Endothelial cell of hepatic sinusoid (primary cell): ENCODE data around the gene CUL4B.
"Not testable (repeated sequence)": the region's sequence is repeated elsewhere in the genome, so short reads cannot be mapped to it uniquely, and the experiment has no call there.

Experiments
- in situ Hi-C: cut with HindIII; loops from 2 replicates; pipeline ENCODE4 v1.10.0; 2017; ENCODE audit warnings: low sequenced_read_pairs

Gene CUL4B

DNA sequence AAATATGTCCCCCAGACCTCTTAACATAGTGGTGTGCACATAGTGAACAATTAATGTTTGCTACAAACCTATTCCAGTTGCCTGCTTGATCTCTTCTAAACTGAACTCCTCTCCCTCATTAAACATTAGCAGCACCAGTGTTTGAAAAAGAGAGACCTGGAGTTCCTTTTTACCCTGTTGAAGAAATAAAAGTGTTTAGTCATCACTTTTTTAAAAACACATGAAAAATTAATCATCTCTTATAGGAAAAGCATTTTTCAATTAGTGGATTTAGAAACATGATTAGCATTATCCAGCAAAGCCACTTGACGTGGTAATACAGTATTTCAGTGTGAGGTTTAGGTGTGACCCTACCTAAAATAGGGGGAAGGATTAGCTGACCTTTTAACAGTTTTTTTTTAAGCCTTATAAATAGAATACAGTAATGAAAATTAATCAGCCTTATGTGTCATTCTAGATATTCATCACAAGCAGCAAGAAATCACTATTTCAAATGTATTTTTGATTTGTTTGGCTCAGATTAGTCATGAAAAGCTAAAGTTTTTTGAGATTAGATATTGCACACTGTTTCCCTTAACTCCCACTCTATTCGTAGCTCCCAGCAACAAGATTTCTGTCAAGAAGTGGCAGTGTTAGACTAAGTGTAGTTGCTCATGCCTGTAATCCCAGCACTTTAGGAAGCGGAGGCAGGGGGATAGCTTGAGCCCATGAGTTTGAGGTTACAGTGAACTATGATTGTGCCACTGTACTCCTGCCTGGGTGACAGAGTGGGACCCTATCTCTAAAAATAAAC, 26.2 kb downstream of the CUL4B start:
- in situ Hi-C loops = no loop called here

DNA sequence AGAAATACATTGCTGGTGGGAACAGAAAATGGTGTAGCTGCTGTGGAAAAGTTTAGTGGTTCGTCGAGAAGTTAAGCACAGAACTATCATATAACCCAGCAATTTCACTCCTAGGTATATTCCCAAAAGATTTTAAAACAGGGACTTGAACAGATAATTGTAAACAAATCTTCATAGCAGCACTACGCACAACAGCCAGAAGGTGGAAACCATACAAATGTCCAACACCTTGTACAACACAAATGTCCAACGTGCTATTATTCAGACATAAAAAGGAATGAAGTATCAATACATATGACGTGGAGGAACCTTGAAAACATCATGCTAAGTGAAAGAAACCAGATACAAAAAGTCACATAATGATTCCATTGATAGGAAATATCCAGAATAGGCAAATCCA, 37.9 kb downstream of the CUL4B start:
- in situ Hi-C loops = no loop called here

DNA sequence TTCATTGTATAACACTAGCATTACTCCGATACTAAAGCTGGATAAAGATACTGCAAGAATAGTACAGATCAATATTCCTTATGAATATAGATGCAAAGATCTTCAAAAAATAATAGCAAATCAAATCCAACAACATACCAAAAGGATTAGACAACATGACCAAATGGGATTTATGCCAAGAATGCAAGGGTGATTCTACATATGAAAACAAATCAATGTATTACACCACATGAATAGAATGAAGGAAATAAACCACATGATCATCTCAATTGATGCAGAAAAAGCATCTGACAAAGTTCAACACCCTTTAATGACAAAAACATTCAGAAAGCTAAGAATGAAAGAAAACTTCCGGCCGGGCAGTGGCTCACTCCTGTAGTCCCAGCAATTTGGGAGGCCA, 42.8 kb downstream of the CUL4B start:
- in situ Hi-C loops = no loop called here

DNA sequence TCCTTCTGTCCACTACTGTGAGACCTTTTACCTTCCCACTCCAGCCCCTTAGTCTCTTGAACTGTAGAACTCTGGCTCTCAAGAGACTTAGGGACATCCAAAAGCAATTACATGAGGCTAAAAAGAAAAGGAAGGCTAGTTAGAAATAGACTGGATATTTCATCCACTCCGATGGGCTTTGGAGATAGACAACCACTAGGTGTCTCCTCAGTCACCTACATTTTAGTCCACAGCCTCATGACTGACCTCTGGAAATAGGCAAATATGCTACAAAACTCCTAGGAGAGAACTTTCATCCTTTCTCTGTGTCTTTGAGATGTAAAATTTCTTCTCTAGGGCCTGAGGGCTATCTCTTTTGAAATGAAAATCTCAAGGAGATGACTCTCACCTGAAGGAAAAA, 46.5 kb downstream of the CUL4B start:
- in situ Hi-C loops = no loop called here

DNA sequence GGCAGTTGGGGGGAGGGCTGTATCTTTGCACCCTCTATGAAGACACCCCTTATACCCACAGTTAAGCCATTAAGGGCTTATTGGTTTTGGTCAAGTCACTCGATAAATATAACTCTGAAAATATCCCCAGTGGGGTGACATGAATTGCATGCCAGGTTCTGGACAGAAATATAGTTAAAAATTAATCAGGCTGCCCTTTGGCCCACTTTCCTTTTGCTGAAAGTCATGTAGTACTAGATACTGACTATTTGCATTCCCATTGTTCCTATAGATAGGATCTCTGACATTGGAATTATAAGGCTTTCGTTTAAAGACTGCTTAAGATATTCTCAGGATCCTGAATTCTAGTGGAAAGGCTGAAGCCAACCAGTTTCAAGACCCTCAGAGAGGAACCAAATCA, 48.1 kb downstream of the CUL4B start:
- in situ Hi-C loops = no loop called here

DNA sequence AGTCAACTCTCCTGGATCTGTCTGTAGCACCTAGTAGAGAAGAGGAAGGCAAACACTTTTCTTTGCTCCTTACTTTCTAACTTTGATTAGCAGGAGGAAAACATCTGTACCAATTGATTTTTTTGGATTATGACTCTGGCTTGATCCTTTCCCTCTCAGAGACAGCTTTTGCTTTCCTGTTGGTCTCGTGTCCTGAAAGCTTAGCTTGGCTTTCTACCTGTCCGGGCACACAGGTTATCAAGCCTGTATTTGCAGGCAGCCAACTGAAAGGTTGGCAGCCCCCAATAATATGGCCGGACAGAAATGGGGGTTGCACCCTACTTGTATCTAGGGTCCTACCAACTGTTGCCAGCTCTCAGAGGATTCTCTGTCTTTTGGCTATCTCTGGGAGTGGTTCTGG, 48.5 kb downstream of the CUL4B start:
- in situ Hi-C loops = no loop called here

DNA sequence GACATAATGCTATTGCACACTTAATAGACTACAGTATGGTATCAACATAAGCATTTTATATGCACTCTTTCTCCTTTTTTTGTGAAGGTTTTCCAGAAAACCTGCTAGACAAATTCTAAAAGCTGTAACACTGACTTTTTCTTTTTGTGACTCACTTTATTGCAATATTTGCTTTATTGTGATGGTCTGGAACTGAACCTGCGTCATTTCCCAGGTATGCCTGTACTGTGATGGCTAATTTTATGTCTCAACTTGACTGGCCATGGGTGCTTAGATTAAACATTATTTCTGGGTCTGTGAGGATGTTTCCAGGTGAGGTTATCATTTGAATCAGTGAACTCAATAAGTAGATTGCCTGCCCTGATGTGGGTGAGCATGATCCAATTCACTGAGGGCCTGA, 56.2 kb downstream of the CUL4B start:
- in situ Hi-C loops = no loop called here

DNA sequence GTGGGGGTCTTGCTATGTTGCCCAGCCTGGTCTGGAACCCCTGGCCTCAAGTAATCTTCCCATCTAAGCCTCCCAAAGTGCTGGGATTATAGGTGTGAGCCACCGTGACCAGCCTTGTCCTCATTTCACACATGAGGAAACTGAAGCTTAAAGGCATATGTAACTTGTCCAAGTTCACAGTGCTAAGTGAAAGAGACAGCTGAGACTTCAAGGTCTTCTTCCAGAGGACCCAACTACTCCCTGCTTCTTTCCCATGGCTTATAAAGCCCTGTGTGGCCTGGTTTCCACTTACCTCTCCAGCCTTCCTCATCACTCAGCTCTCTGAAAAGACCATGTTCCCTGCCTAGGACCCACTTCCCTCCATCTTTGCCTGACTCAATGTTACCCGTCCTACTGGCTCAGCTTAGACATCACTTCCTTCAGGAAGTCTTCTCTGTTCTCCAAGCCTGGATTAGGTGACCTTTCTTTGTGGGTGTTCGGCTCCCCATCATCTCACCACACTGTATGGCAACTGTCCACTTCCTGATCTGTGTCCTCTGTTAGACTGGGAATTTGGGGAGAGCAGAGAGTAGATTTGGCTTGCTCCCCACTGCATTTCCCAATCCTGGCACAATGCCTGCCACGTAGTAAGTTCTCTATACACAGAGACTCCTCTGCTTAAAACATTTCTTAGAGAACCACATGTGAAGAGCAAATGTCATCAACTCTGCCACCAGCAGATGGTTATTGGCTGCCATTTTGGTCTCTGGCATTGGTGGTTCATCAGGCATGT, 61.3 kb downstream of the CUL4B start:
- in situ Hi-C loops = no loop called here

DNA sequence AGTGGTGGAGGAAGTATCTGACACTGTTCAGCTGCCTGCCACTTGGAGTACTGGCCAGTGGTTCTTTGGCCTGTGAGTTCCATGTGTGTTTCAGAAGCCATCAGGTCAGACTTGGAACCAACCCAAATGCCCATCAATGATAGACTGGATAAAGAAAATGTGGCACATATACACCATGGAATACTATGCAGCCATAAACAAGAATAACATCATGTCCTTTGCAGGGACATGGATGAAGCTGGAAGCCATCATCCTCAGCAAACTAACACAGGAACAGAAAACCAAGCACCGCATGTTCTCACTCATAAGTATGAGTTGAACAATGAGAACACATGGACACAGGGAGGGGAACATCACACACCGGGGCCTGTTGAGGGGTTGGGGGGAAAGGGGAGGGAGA, 70.6 kb downstream of the CUL4B start:
- in situ Hi-C loops = not testable (repeated sequence)

DNA sequence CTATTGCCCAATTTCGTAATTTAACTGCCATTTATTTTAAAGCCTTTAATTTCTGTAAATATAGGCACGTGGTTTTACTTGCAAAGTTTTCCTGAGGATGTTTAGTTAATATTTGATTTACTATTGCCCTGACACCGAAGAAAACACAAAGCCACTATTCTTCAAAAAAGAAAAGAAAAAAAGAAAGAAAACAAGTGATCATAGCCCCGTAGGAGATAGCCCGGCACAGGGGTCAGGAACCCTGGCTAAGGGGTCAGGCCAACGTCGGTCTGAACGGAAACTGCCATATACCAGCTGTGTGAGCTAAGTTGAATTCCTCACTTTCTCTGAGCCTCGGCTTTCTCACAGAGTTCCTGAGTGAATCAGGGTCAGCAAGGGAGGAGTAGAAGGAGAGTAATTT, 74.0 kb downstream of the CUL4B start:
- in situ Hi-C loops = no loop called here

DNA sequence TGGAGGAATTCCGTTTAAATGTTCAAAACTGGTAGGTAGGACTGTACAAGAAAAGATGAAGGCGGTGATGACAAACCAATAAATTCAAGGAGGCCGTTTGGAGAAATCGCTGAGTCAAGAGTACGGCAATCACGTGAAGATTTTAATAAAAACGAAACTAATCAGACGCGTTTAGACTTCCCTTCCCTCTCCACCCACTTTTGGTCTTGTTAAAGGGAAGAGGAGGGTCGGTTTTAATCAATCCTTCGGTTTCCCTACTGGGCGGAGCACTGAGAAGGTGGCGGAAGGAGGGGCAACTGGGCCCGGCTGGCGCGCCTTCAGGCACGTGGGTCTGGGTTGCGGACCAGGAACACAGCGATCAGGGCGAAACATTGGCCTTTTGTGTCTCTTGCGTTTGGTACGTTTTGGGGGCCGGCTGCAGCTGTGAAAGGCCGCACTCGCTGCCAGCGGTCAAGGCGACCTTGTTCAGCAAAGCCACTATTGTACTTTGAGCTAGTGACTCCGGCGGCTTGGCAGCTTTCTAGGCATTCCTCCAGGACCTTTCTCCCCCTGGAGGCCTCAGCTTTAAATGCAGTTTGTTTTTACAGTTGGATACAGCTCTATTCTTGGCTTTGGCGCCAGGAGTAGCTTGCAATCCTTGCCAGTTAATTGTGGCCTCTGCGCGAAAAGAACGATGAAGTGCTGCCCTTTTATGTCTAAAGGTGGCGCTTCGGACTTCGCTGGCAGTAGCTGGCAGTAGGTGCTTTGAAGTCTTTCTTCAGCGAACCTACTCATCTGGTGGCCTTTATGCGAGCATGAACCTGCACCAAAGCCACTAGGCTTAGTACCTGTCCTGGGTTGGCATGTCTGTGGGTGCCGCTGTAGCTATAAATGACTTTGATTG, 74.9 kb downstream of the CUL4B start:
- in situ Hi-C loops = no loop called here

DNA sequence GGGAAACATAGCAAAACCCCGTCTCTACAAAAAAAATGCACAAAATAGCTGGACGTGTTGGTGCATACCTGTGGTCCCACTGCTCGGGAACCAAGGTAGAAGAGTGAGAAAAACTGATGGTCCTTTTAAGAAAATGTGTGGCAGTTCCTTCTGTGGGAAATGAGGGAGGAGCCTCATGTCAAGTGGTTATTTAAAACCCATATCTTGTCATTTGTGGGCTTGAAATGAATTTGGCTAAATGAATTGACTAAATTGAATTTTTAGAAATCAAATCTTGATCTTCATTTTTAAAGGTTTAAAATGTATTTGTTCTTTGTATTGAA, 75.5 kb downstream of the CUL4B start:
- in situ Hi-C loops = no loop called here

DNA sequence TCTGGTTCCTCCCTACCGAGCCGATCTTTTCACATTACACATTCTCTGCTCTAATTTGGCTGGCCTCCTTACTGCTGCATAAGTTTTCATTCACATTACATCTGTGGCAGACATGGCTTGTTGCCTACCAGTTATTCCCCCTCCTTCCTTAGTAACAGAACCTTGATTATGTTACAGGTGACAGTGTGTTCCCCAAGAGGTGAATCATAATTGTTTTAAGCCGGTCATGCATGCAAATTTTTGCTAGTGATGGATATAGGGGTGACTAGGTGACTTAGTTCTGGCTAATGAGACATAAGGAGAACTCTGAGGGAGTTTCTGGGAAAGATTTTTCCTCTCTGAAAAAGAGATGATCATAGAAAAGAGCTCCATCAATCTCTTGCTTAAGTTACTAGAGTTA, 83.3 kb downstream of the CUL4B start:
- in situ Hi-C loops = no loop called here

DNA sequence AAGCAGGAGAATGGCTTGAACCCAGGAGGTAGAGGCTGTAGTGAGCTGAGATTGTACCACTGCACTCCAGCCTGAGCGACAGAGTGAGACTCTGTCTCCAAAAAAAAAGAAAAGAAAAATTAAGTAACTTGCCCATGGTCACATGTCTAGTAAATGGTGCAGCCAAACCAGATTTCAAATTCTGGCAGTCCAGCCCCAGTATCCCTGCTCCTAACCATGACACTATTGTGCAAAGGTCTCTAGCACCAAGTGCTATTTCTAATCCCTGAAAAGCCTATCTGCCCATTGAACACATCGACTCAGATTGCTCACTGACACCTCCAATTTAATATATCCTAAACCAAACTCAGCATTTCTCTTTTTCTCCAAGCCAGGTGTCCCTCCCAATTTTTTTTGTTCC, 84.0 kb downstream of the CUL4B start:
- in situ Hi-C loops = no loop called here

DNA sequence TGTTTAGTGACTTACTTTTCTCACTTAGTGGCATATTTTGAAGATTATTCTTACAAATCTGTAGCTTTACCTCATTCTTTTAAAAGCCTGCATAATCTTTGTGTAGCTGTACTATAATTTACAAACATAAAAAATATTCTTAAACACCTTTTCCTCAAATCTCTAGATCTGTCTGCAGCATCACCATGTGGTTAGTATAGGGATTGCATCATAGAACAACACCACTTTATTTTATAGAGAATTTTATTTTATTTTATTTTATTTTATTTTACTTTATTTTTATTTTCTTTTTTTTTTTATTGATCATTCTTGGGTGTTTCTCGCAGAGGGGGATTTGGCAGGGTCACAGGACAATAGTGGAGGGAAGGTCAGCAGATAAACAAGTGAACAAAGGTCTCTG, 85.3 kb downstream of the CUL4B start:
- in situ Hi-C loops = not testable (repeated sequence)
